Measurements from ENCODE around the gene ZDHHC14. TPM values are rescaled to one million over a fixed set of nuclear protein-coding genes. Genes with fewer than 3 reads are reported as not detected.

ZDHHC14 gene
- polyA plus RNA-seq, 2 of the 4 experiments (the other 2 are of a cell fraction): 2.2 to 2.8 TPM

DNA sequence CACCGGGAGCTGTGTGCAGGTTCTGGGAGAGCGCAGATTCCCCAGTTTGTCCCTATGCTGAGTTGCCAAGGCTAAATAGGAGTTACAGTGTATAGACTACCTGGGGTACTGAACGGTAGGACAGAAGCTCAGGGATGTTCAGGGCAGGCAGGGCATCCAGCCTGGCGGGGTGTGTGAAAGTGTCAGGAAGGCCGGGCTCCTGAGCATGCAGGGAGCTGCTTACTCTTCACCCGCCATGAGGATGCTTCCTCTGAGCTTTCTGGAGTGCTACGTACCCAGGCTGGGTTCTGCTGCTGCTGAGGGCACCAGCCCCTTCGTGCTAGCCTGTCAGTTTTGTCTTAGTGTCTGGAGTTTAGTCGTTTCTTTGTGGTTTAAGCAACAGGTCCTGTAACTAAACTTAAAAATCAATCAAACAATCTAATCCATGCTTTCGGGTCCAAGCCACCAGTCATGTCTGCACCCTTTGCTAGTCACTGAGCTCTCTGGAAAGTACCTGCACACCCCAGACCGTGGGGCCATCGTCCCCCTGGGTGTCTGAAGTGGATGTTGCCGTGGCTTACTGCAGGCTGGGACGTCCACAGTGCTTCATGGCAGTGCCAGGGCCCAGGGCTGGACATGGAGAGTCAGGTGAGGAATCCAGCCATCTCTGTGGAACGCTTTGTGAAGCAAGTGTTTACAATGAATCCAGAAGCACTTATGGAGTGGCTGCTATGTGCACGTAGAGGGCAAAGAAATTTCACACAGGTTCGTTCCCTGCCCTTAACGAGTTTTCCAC is 221.7 kb downstream of the ZDHHC14 start:
- Histone ChIP-seq H3K4me1 (no peaks in the 10 kb centered on the region), H3K27ac (no peak overlapping the region), H3K4me2 (no peak overlapping the region), H3K9me3 (no peaks in the 10 kb centered on the region), H3K4me3 (no peak overlapping the region)
- ChIA-PET POLR2A (interaction anchor here (0.7 kb wide), 1 partner anchor 17 kb away, joined by 5 read pairs; no protein-coding TSS in a partner anchor), CTCF (interaction anchor here (1.3 kb wide), 1 partner anchor 288 kb away, joined by 3 read pairs; no protein-coding TSS in a partner anchor)
- TF ChIP-seq HOXB5 (CRISPR knock-in tag; IDR thresholded peaks at IDR 0.05): no peak
- TF ChIP-seq NPAS2 (CRISPR knock-in tag; IDR thresholded peaks at IDR 0.05; ENCODE audit: borderline replicate concordance): no peak
- DNase-seq (ENCODE audit: low read depth in 1 of 2, low spot score in 1 of 2) (no peak), ATAC-seq (no peak), FAIRE-seq (no peak)
- WGBS (ENCODE audit: missing lambda C conversion rate): 78% methylated on average over 18 of the region's 18 CpGs

DNA sequence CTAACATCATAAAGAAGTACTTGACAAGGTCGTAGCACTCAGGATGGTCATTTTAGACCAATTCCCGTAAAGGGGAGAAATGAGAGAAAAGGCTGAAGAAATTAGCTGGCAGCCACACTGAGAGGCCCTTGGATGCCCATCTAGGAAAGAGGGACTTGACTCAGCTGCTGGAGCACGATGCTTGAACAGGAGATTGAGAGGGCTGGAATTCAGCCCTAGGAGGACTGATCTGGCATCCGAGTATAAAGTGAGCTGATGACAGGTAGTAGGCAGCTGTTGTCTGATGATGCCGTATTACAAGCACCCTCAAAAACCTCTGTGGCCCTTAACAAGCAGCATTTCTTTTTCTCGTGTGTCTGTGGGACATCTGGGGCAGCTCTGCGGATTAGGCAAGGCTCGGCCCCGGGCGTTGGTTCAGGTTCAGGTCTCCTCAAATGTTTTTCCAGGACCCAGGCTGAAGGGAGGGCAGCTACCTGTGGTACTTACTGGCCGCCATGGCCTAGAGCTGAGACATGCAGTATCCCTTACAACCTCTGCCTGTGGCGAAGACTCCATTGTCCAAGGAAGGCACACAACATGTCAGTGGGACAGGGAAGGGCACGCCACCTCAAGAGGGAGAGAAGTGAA is 222.4 kb downstream of the ZDHHC14 start:
- DNase-seq (ENCODE audit: low read depth in 1 of 2, low spot score in 1 of 2) (no peak), ATAC-seq (no peak), FAIRE-seq (no peak)
- ChIA-PET POLR2A (no interaction called here), CTCF (interaction anchor here (1.0 to 1.3 kb wide), 2 partner anchors 9 to 288 kb away, joined by 3 read pairs; no protein-coding TSS in a partner anchor)
- H3K27ac ChIP-seq: no peak overlapping the region
- WGBS (ENCODE audit: missing lambda C conversion rate): 93% methylated on average over 12 of the region's 13 CpGs
- TF ChIP-seq BHLHE40 (IDR thresholded peaks at IDR 0.05; ENCODE audit: low read depth, low read length): no peak
- no peak for TF ChIP-seq FOXS1 (CRISPR knock-in tag; IDR thresholded peaks at IDR 0.05)
- TF ChIP-seq RCOR1 (IDR thresholded peaks at IDR 0.05; ENCODE audit: low read depth, low read length): no peak
- no peak for TF ChIP-seq POLR2AphosphoS2 (conservative IDR thresholded peaks at IDR 0.05; ENCODE audit: low read length)
- TF ChIP-seq, protein P1, sequence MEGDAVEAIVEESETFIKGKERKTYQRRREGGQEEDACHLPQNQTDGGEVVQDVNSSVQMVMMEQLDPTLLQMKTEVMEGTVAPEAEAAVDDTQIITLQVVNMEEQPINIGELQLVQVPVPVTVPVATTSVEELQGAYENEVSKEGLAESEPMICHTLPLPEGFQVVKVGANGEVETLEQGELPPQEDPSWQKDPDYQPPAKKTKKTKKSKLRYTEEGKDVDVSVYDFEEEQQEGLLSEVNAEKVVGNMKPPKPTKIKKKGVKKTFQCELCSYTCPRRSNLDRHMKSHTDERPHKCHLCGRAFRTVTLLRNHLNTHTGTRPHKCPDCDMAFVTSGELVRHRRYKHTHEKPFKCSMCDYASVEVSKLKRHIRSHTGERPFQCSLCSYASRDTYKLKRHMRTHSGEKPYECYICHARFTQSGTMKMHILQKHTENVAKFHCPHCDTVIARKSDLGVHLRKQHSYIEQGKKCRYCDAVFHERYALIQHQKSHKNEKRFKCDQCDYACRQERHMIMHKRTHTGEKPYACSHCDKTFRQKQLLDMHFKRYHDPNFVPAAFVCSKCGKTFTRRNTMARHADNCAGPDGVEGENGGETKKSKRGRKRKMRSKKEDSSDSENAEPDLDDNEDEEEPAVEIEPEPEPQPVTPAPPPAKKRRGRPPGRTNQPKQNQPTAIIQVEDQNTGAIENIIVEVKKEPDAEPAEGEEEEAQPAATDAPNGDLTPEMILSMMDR (IDR thresholded peaks at IDR 0.05): no peak
- no peak for TF ChIP-seq FOSL2 (IDR thresholded peaks at IDR 0.05)
- TF ChIP-seq FOSL2 (CRISPR knock-in tag; IDR thresholded peaks at IDR 0.05): no peak
- TF ChIP-seq HOXA7 (CRISPR knock-in tag; IDR thresholded peaks at IDR 0.05): no peak
- TF ChIP-seq ZNF302 (CRISPR knock-in tag; IDR thresholded peaks at IDR 0.05): no peak
- no peak for TF ChIP-seq ZFP36 (IDR thresholded peaks at IDR 0.05; ENCODE audit: borderline replicate concordance, partially characterized antibody)
- no peak for TF ChIP-seq ESRRA (IDR thresholded peaks at IDR 0.05; ENCODE audit: borderline replicate concordance, low read length)
- TF ChIP-seq, protein P2, sequence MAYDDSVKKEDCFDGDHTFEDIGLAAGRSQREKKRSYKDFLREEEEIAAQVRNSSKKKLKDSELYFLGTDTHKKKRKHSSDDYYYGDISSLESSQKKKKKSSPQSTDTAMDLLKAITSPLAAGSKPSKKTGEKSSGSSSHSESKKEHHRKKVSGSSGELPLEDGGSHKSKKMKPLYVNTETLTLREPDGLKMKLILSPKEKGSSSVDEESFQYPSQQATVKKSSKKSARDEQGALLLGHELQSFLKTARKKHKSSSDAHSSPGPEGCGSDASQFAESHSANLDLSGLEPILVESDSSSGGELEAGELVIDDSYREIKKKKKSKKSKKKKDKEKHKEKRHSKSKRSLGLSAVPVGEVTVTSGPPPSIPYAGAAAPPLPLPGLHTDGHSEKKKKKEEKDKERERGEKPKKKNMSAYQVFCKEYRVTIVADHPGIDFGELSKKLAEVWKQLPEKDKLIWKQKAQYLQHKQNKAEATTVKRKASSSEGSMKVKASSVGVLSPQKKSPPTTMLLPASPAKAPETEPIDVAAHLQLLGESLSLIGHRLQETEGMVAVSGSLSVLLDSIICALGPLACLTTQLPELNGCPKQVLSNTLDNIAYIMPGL (CRISPR knock-in tag; IDR thresholded peaks at IDR 0.05; ENCODE audit: borderline replicate concordance): no peak
- TF ChIP-seq MAFK (IDR thresholded peaks at IDR 0.05; ENCODE audit: partially characterized antibody): no peak
- no peak overlapping the region for H3K4me3 ChIP-seq
- H3K9me3 ChIP-seq: no peaks in the 10 kb centered on the region
- no peak overlapping the region for H3K4me2 ChIP-seq
- H3K4me1 ChIP-seq: no peaks in the 10 kb centered on the region

DNA sequence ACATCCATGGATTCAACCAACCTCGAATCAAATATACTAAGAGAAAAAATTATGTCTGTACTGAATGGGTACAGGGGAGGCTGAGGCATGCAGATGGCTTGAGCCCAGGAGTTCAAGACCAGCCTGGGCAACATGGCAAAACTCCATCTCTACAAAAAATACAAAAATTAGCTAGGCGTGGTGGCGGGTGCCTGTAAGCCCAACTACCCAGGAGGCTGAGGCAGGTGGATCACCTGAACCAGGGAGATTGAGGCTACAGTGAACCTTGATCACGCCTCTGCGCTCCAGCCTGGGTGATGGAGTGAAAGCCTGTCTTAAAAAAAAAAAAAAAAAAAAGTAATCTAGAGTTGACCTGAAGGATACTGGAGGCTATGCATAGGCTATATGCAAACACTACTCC is 223.0 kb downstream of the ZDHHC14 start:
- ATAC-seq: no peak
- Histone ChIP-seq H3K9me3 (no peaks in the 10 kb centered on the region), H3K4me3 (no peak overlapping the region), H3K4me1 (no peaks in the 10 kb centered on the region), H3K27ac (no peak overlapping the region), H3K4me2 (no peak overlapping the region)
- ChIA-PET POLR2A (no interaction called here), CTCF (interaction anchor here (1.0 kb wide), 1 partner anchor 10 kb away, joined by 3 read pairs; no protein-coding TSS in a partner anchor)
- FAIRE-seq: no peak
- WGBS (ENCODE audit: missing lambda C conversion rate): 82% methylated on average over 5 of the region's 5 CpGs
- TF ChIP-seq RCOR1 (IDR thresholded peaks at IDR 0.05; ENCODE audit: low read depth, low read length) (no peak), TFCP2L1 (CRISPR knock-in tag; IDR thresholded peaks at IDR 0.05) (no peak), CBX8 (IDR thresholded peaks at IDR 0.05) (no peak), ZFP36 (IDR thresholded peaks at IDR 0.05; ENCODE audit: borderline replicate concordance, partially characterized antibody) (no peak), GATA3 (IDR thresholded peaks at IDR 0.05; ENCODE audit: borderline replicate concordance) (no peak), KDM5A (IDR thresholded peaks at IDR 0.05) (no peak), TP53 (CRISPR knock-in tag; IDR thresholded peaks at IDR 0.05) (no peak), MAFK (IDR thresholded peaks at IDR 0.05; ENCODE audit: partially characterized antibody) (no peak), FOSL2 (IDR thresholded peaks at IDR 0.05) (no peak), FOSL2 (CRISPR knock-in tag; IDR thresholded peaks at IDR 0.05) (no peak), CEBPB (IDR thresholded peaks at IDR 0.05) (no peak)
- TF ChIP-seq, protein P1 (IDR thresholded peaks at IDR 0.05): no peak
- TF ChIP-seq, protein P3, sequence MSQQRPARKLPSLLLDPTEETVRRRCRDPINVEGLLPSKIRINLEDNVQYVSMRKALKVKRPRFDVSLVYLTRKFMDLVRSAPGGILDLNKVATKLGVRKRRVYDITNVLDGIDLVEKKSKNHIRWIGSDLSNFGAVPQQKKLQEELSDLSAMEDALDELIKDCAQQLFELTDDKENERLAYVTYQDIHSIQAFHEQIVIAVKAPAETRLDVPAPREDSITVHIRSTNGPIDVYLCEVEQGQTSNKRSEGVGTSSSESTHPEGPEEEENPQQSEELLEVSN (IDR thresholded peaks at IDR 0.05; ENCODE audit: borderline replicate concordance, low read depth): no peak
- TF ChIP-seq, protein P4, sequence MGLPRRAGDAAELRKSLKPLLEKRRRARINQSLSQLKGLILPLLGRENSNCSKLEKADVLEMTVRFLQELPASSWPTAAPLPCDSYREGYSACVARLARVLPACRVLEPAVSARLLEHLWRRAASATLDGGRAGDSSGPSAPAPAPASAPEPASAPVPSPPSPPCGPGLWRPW (IDR thresholded peaks at IDR 0.05): no peak
- no peak for DNase-seq (ENCODE audit: low read depth in 1 of 2, low spot score in 1 of 2)

Measured in A549 (cell line).